OCI-LY7 (cell line): ENCODE results near the gene RIOK3. TPM values are rescaled to one million over a fixed set of nuclear protein-coding genes. Genes with fewer than 3 reads are reported as not detected.

Experiments
- BruUV-seq: library from RNA; stranded (reverse); fragments of 400-500 nt; replicated peaks from 2 replicates; lab custom pipeline; 2021; lab: Mats Ljungman, UMichigan
- CTCF ChIA-PET: fragments of 300-600 bp; sonication (Branson Sonifier 250); formaldehyde crosslinking; loops from one replicate; lab custom pipeline; 2022; ENCODE audit warnings: antibody characterized with exemption; ENCODE audit not compliant: unreplicated experiment; lab: Charles Lee
- POLR2A ChIA-PET: fragments of 300-600 bp; sonication (Branson Sonifier 250); formaldehyde crosslinking; loops from one replicate; lab custom pipeline; 2022; ENCODE audit warnings: antibody characterized with exemption; lab: Charles Lee
- DNase-seq: peaks from one replicate; pipeline ENCODE4 v3.0.0-alpha.2; 2015; ENCODE audit warnings: low spot score
- H2AFZ ChIP-seq: fragments of 200-600 bp; sonication (generic), shearing (Covaris generic); 2 replicates; pipeline ENCODE4 v1.6.1; 2014; ENCODE audit warnings: mild to moderate bottlenecking, antibody characterized with exemption, low read length, moderate library complexity
- H3K27ac ChIP-seq: fragments of 200-600 bp; sonication (generic); 2 replicates; pipeline ENCODE4 v1.5.1; 2014; ENCODE audit warnings: mixed run types, low read depth, mild to moderate bottlenecking, moderate library complexity, low read length, inconsistent platforms; ENCODE audit not compliant: poor library complexity, severe bottlenecking
- H3K36me3 ChIP-seq: fragments of 200-600 bp; sonication (generic); 2 replicates; pipeline ENCODE4 v1.6.1; 2014; ENCODE audit warnings: mild to moderate bottlenecking, antibody characterized with exemption, low read length, moderate library complexity, mixed read lengths; ENCODE audit not compliant: insufficient read depth
- H3K4me1 ChIP-seq: fragments of 200-600 bp; sonication (generic); 2 replicates; pipeline ENCODE4 v1.5.1; 2014; ENCODE audit warnings: mild to moderate bottlenecking, low read length; ENCODE audit not compliant: insufficient read depth, poor library complexity, severe bottlenecking
- H3K4me2 ChIP-seq: fragments of 200-600 bp; sonication (generic); 2 replicates; pipeline ENCODE4 v1.6.1; 2014; ENCODE audit warnings: mild to moderate bottlenecking, low read length
- H3K4me3 ChIP-seq: fragments of 200-600 bp; sonication (generic); 2 replicates; pipeline ENCODE4 v1.5.1; 2014; ENCODE audit warnings: mild to moderate bottlenecking, low read depth, low read length; ENCODE audit not compliant: poor library complexity, severe bottlenecking
- H3K79me2 ChIP-seq: fragments of 200-600 bp; sonication (generic); 2 replicates; pipeline ENCODE4 v1.6.1; 2016; ENCODE audit warnings: low read depth, mild to moderate bottlenecking, low read length, moderate library complexity, mixed read lengths; ENCODE audit not compliant: insufficient read depth
- H3K9me2 ChIP-seq: fragments of 200-600 bp; sonication (generic); 2 replicates; pipeline ENCODE4 v1.6.1; 2016; ENCODE audit warnings: mild to moderate bottlenecking, low read length, mixed read lengths; ENCODE audit not compliant: insufficient read depth
- H3K9me3 ChIP-seq: fragments of 200-600 bp; sonication (generic); 2 replicates; pipeline ENCODE4 v1.6.1; 2014; ENCODE audit warnings: mild to moderate bottlenecking, mixed run types, low read length, mixed read lengths
- H4K20me1 ChIP-seq: fragments of 200-600 bp; sonication (generic); 2 replicates; pipeline ENCODE4 v1.6.1; 2014; ENCODE audit warnings: mild to moderate bottlenecking, antibody characterized with exemption, low read length, moderate library complexity, mixed read lengths; ENCODE audit not compliant: insufficient read depth
- EZH2phosphoT487 ChIP-seq: fragments of 200-600 bp; sonication (generic); IDR thresholded peaks from 2 replicates; pipeline ENCODE4 v1.6.1; 2018; ENCODE audit warnings: low read depth, borderline replicate concordance, mild to moderate bottlenecking, mixed run types, antibody characterized with exemption, low read length, moderate library complexity, mixed read lengths
- intact Hi-C: fragments of 100-400 bp; cut with micrococcal nuclease; formaldehyde crosslinking; loops from one replicate; pipeline ENCODE4 v1.10.0; 2022; ENCODE audit not compliant: unreplicated experiment
- total RNA-seq, 2 experiments: library from RNA; depleted of rRNA in 1 of 2; stranded (reverse); fragments of >200 nt in 1 of 2; shearing (Covaris generic) in 1 of 2; gene quantifications; 2 replicates each; pipeline ENCODE4 v1.2.3, GENCODE V29; 2014 to 2022
- TF ChIP-seq, protein P1 (sequence below): fragments of 200-600 bp; sonication (generic); conservative IDR thresholded peaks from 2 replicates; pipeline ENCODE4 v1.5.1; 2014; ENCODE audit warnings: mild to moderate bottlenecking, antibody characterized with exemption, low read length, moderate library complexity, mixed read lengths

RIOK3 gene
- total RNA-seq, 2 experiments from 2014 or later, result 26.6 to 52.4 TPM

GRCh38 chr18:23479829-23480505 lies 26.9 kb downstream of the RIOK3 start:
- TF ChIP-seq, protein P1, sequence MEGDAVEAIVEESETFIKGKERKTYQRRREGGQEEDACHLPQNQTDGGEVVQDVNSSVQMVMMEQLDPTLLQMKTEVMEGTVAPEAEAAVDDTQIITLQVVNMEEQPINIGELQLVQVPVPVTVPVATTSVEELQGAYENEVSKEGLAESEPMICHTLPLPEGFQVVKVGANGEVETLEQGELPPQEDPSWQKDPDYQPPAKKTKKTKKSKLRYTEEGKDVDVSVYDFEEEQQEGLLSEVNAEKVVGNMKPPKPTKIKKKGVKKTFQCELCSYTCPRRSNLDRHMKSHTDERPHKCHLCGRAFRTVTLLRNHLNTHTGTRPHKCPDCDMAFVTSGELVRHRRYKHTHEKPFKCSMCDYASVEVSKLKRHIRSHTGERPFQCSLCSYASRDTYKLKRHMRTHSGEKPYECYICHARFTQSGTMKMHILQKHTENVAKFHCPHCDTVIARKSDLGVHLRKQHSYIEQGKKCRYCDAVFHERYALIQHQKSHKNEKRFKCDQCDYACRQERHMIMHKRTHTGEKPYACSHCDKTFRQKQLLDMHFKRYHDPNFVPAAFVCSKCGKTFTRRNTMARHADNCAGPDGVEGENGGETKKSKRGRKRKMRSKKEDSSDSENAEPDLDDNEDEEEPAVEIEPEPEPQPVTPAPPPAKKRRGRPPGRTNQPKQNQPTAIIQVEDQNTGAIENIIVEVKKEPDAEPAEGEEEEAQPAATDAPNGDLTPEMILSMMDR, result no peak
- no peak for TF ChIP-seq EZH2phosphoT487
- Histone ChIP-seq H3K4me2 (peak overlapping the region; percentile 35; the same call in 1 of the 2 replicates), H3K4me1 (peaks cover 19% of the 10 kb centered on the region), H3K36me3 (peaks cover 82% of the 10 kb centered on the region), H3K9me3 (no peaks in the 10 kb centered on the region), H3K79me2 (no peaks in the 10 kb centered on the region), H3K9me2 (no peaks in the 10 kb centered on the region), H3K27ac (peak overlapping the region; percentile 38), H3K4me3 (no peak overlapping the region), H2AFZ (no peak overlapping the region), H4K20me1 (no peaks in the 10 kb centered on the region)
- intact Hi-C loops, result no loop called here
- ChIA-PET POLR2A (interaction anchor here (0.5 to 1.8 kb wide), 4 partner anchors 10 to 1867 kb away, joined by 3 to 4 read pairs (median 4); no protein-coding TSS in a partner anchor), CTCF (interaction anchor here (1.0 kb wide), 1 partner anchor 11 kb away, joined by 3 read pairs; no protein-coding TSS in a partner anchor)
- BruUV-seq, result no TSS peak
- DNase-seq, result peak; percentile 48

DNA sequence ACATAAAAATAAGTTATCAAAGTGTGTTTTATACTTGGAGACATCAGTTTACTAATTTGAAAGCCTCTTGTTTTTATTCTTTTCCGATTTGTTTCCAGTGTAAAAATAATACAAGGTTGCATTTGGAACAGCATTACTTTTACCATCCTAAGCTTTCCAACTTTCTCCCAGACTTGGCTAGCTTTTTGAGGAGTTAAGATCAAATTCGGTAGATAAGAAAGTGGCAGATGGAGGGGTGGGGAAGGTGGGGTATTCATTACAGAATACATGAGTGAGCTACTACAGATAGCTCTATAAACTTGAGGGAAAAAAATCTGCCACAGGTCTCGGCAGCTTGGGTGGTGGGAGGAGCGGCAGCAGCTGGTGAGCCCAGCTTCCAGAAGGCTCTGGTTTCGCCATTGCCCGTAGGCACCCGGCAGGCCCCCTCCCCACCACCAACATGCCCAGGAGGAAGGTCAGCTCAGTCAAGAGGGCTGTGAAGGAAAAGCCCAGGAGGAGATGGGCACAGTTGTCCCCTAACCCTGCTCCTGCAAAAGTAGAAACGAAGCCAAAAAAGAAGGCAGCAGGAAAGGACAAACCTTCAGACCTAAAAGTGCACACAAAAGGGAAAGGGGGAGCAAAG lies 31.6 kb downstream of the RIOK3 start:
- peaks cover 35% of the 10 kb centered on the region for H3K36me3 ChIP-seq
- DNase-seq, result no peak
- BruUV-seq, result no TSS peak
- H3K4me3 ChIP-seq, result no peak overlapping the region
- H3K27ac ChIP-seq, result no peak overlapping the region
- intact Hi-C loops, result no loop called here
- H2AFZ ChIP-seq, result no peak overlapping the region
- no peaks in the 10 kb centered on the region for H4K20me1 ChIP-seq
- no peaks in the 10 kb centered on the region for H3K9me2 ChIP-seq
- CTCF ChIA-PET, result interaction anchor here (0.6 kb wide), 2 partner anchors 15 to 301 kb away, joined by 3 to 11 read pairs; no protein-coding TSS in a partner anchor
- H3K4me2 ChIP-seq, result no peak overlapping the region
- POLR2A ChIA-PET, result interaction anchor here (0.6 to 1.0 kb wide), 5 partner anchors 11 to 577 kb away, joined by 3 to 7 read pairs (median 3); no protein-coding TSS in a partner anchor
- no peaks in the 10 kb centered on the region for H3K79me2 ChIP-seq
- H3K4me1 ChIP-seq, result peaks cover 20% of the 10 kb centered on the region
- H3K9me3 ChIP-seq, result no peaks in the 10 kb centered on the region
- TF ChIP-seq, protein P1, result no peak
- TF ChIP-seq EZH2phosphoT487, result no peak
